Lower lobe of right lung (tissue), 2 donors: ENCODE results near the gene NCOA6. TPM values are rescaled to one million over a fixed set of nuclear protein-coding genes. Genes with fewer than 3 reads are reported as not detected.

Source experiments
- ATAC-seq, 2 donors: fragments of 200-7000 bp; cut with Tn5 transposase; one replicate each; pipeline ENCODE4 v1.9.1; 2020 to 2022; ENCODE audit warnings: mild to moderate bottlenecking in 2 of 2, moderate library complexity in 2 of 2
- DNase-seq: peaks from one replicate; pipeline ENCODE4 v3.0.0-alpha.2; 2020
- H3K27ac ChIP-seq: fragments of 200-600 bp; one replicate; pipeline ENCODE4 v1.8.0; 2022
- H3K27me3 ChIP-seq: fragments of 200-600 bp; one replicate; pipeline ENCODE4 v1.8.0; 2022; ENCODE audit warnings: low read depth
- H3K36me3 ChIP-seq: fragments of 200-600 bp; one replicate; pipeline ENCODE4 v1.8.0; 2022; ENCODE audit warnings: mild to moderate bottlenecking
- H3K4me1 ChIP-seq: fragments of 200-600 bp; one replicate; pipeline ENCODE4 v1.8.0; 2022
- H3K4me3 ChIP-seq: fragments of 200-600 bp; one replicate; pipeline ENCODE4 v1.8.0; 2022; ENCODE audit warnings: mild to moderate bottlenecking
- H3K9me3 ChIP-seq: fragments of 200-600 bp; one replicate; pipeline ENCODE4 v1.8.0; 2022
- CTCF ChIP-seq: fragments of 200-600 bp; IDR thresholded peaks from one replicate; pipeline ENCODE4 v1.8.0; 2022; ENCODE audit warnings: antibody characterized with exemption, mild to moderate bottlenecking
- intact Hi-C: fragments of 100-400 bp; cut with DNase I; formaldehyde crosslinking; loops from one replicate; pipeline ENCODE4 v1.11.0; 2022
- total RNA-seq: library from RNA; stranded (reverse); fragmentation: NEBNext Ultra II Directional; extraction: Animal tissue kit (Norgen Biotek cat#: 25700); gene quantifications from one replicate; pipeline ENCODE4 v1.2.1, GENCODE V29; 2021
- donor health status: DM: no; HTN: yes; CAD: no; lungs with severe emphysema.

NCOA6 gene
- total RNA-seq, 1 donor from 2014 or later: 27.1 TPM

- intact Hi-C loops: no loop called here
- H3K36me3 ChIP-seq: peaks cover 96% of the 10 kb centered on the region
Observed at GRCh38 chr20:34755367-34755766, 70.1 kb downstream of the NCOA6 start.

GRCh38 chr20:34754611-34755010 is 70.8 kb downstream of the NCOA6 start:
- Histone ChIP-seq H3K4me3 (no peak overlapping the region), H3K9me3 (no peaks in the 10 kb centered on the region), H3K36me3 (peaks cover 96% of the 10 kb centered on the region), H3K4me1 (no peaks in the 10 kb centered on the region), H3K27ac (no peak overlapping the region), H3K27me3 (no peaks in the 10 kb centered on the region)
- TF ChIP-seq CTCF: no peak
- no peak for ATAC-seq
- no peak for DNase-seq
- intact Hi-C loops: no loop called here

More at GRCh38 chr20:34755367-34755766, 70.1 kb downstream of the NCOA6 start:
- no peaks in the 10 kb centered on the region for H3K27me3 ChIP-seq
- no peaks in the 10 kb centered on the region for H3K4me1 ChIP-seq
- DNase-seq: no peak
- TF ChIP-seq CTCF: no peak
- ATAC-seq: no peak
- H3K4me3 ChIP-seq: no peak overlapping the region
- no peaks in the 10 kb centered on the region for H3K9me3 ChIP-seq
- no peak overlapping the region for H3K27ac ChIP-seq

- Histone ChIP-seq H3K36me3 (peaks cover 96% of the 10 kb centered on the region), H3K4me3 (no peak overlapping the region), H3K27me3 (no peaks in the 10 kb centered on the region), H3K27ac (no peak overlapping the region), H3K4me1 (no peaks in the 10 kb centered on the region), H3K9me3 (no peaks in the 10 kb centered on the region)
- intact Hi-C loops: no loop called here
- TF ChIP-seq CTCF: no peak
- DNase-seq (no peak), ATAC-seq (no peak)
Observed at GRCh38 chr20:34753706-34754461, 71.6 kb downstream of the NCOA6 start.

- no peak overlapping the region for H3K4me3 ChIP-seq
- no peaks in the 10 kb centered on the region for H3K4me1 ChIP-seq
- ATAC-seq (no peak), DNase-seq (no peak)
- no peak for TF ChIP-seq CTCF
- no peaks in the 10 kb centered on the region for H3K27me3 ChIP-seq
- H3K36me3 ChIP-seq: peaks cover 94% of the 10 kb centered on the region
- intact Hi-C loops: no loop called here
- H3K27ac ChIP-seq: no peak overlapping the region
- H3K9me3 ChIP-seq: no peaks in the 10 kb centered on the region
Observed at GRCh38 chr20:34751453-34751852, 74.0 kb downstream of the NCOA6 start.

GRCh38 chr20:34750484-34750883 is 75.0 kb downstream of the NCOA6 start:
- intact Hi-C loops: no loop called here
- Histone ChIP-seq H3K4me3 (no peak overlapping the region), H3K9me3 (no peaks in the 10 kb centered on the region), H3K36me3 (peaks cover 94% of the 10 kb centered on the region), H3K27ac (no peak overlapping the region), H3K27me3 (no peaks in the 10 kb centered on the region), H3K4me1 (no peaks in the 10 kb centered on the region)
- no peak for DNase-seq
- no peak for ATAC-seq
- no peak for TF ChIP-seq CTCF
